Measurements from ENCODE around the gene TRPM7.

Gene TRPM7

DNA sequence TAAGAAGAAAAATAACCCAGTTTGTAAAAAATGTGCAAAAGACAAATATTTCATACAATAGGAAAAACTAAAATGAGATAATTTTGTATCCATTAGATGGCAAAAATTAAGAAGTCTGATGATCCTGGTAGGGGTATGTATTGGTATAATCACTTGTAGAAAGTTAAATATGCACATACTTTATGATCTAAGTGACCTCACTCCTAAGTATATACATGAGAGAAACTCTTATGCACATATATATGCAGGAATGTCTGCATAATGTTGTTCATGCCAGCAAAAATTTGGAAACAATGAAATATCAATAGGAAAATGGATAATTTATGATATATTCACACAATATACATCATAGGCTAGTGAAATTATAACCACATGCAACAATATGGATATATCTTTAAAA lies 173.6 kb downstream of the TRPM7 start:
- no peaks in the 10 kb centered on the region for H3K27me3 ChIP-seq (ENCODE audit: insufficient read depth, low read length)
- H3K9me2 ChIP-seq (ENCODE audit: low read depth, low read length): no peaks in the 10 kb centered on the region
- no peaks in the 10 kb centered on the region for H3F3A ChIP-seq (ENCODE audit: insufficient read depth, low read length)
- H4K20me1 ChIP-seq (ENCODE audit: insufficient read depth, low read length): no peaks in the 10 kb centered on the region
- H3K4me1 ChIP-seq (ENCODE audit: insufficient read depth, low read length, severe bottlenecking): no peaks in the 10 kb centered on the region
- H2AFZ ChIP-seq (ENCODE audit: low read length): no peak overlapping the region
- H3K9ac ChIP-seq (ENCODE audit: low read length): no peak overlapping the region
- TF ChIP-seq, protein P1, sequence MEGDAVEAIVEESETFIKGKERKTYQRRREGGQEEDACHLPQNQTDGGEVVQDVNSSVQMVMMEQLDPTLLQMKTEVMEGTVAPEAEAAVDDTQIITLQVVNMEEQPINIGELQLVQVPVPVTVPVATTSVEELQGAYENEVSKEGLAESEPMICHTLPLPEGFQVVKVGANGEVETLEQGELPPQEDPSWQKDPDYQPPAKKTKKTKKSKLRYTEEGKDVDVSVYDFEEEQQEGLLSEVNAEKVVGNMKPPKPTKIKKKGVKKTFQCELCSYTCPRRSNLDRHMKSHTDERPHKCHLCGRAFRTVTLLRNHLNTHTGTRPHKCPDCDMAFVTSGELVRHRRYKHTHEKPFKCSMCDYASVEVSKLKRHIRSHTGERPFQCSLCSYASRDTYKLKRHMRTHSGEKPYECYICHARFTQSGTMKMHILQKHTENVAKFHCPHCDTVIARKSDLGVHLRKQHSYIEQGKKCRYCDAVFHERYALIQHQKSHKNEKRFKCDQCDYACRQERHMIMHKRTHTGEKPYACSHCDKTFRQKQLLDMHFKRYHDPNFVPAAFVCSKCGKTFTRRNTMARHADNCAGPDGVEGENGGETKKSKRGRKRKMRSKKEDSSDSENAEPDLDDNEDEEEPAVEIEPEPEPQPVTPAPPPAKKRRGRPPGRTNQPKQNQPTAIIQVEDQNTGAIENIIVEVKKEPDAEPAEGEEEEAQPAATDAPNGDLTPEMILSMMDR (IDR thresholded peaks at IDR 0.05; ENCODE audit: low read length): no peak
- TF ChIP-seq EZH2 (IDR thresholded peaks at IDR 0.05; ENCODE audit: borderline replicate concordance, low read length): no peak
- H3K79me2 ChIP-seq (ENCODE audit: insufficient read depth, low read length): no peaks in the 10 kb centered on the region
- no peak overlapping the region for H3K4me2 ChIP-seq (ENCODE audit: low read length)
- H3K9me3 ChIP-seq (ENCODE audit: low read length): 0 out of 2 replicates have a peak, but pooled peaks cover 4% of the 10 kb centered on the region
- H3K27ac ChIP-seq (ENCODE audit: low read depth, low read length, poor library complexity, severe bottlenecking): no peak overlapping the region
- H3K36me3 ChIP-seq (ENCODE audit: insufficient read depth, low read length): no peaks in the 10 kb centered on the region
- no peak overlapping the region for H3K4me3 ChIP-seq (ENCODE audit: low read depth, low read length, poor library complexity, severe bottlenecking)
